ENCODE results near the gene PLEKHA4. TPM values are rescaled to one million over a fixed set of nuclear protein-coding genes. Genes with fewer than 3 reads are reported as not detected.

Gene PLEKHA4
- total RNA-seq, 2 experiments from 2014 or later, result 8.1 to 8.4 TPM

GRCh38 chr19:48795685-48796070 lies 72.7 kb downstream of the PLEKHA4 start:
- H3K9me3 ChIP-seq (ENCODE audit: low read length), result no peaks in the 10 kb centered on the region
- no peaks in the 10 kb centered on the region for H3K9me2 ChIP-seq (ENCODE audit: insufficient read depth, low read length)
- H3K4me1 ChIP-seq (ENCODE audit: insufficient read depth, low read length, poor library complexity, severe bottlenecking), result peaks cover 5% of the 10 kb centered on the region
- no peak for DNase-seq (ENCODE audit: low spot score)
- intact Hi-C loops (cut with micrococcal nuclease; ENCODE audit: unreplicated experiment), result loop anchor here (1.0 to 2.0 kb wide), 2 partner anchors 40 to 175 kb away; no protein-coding TSS in a partner anchor
- no peak for TF ChIP-seq EZH2phosphoT487 (IDR thresholded peaks at IDR 0.05; ENCODE audit: borderline replicate concordance, low read depth, low read length)
- TF ChIP-seq CTCF (conservative IDR thresholded peaks at IDR 0.05; ENCODE audit: low read length), result no peak
- H3K4me2 ChIP-seq (ENCODE audit: low read length), result no peak overlapping the region
- H2AFZ ChIP-seq (ENCODE audit: low read length), result no peak overlapping the region
- no TSS peak for BruUV-seq (replicated peaks)
- no peaks in the 10 kb centered on the region for H3K36me3 ChIP-seq (ENCODE audit: insufficient read depth, low read length)
- CTCF ChIA-PET (ENCODE audit: unreplicated experiment), result interaction anchor here (0.6 to 1.1 kb wide), 3 partner anchors 16 to 174 kb away, joined by 3 to 5 read pairs (median 4); no protein-coding TSS in a partner anchor
- no peak overlapping the region for H3K4me3 ChIP-seq (ENCODE audit: low read depth, low read length, poor library complexity, severe bottlenecking)
- POLR2A ChIA-PET, result interaction anchor here (0.5 to 1.5 kb wide), 2 partner anchors 41 to 92 kb away, joined by 5 to 6 read pairs; partner anchors contain the start of gene HSD17B14
- H3K79me2 ChIP-seq (ENCODE audit: insufficient read depth, low read depth, low read length), result no peaks in the 10 kb centered on the region
- no peak overlapping the region for H3K27ac ChIP-seq (ENCODE audit: low read depth, low read length, poor library complexity, severe bottlenecking)
- H4K20me1 ChIP-seq (ENCODE audit: insufficient read depth, low read length), result no peaks in the 10 kb centered on the region

GRCh38 chr19:48795055-48795684 lies 73.2 kb downstream of the PLEKHA4 start:
- H3K4me1 ChIP-seq (ENCODE audit: insufficient read depth, low read length, poor library complexity, severe bottlenecking), result peaks cover 5% of the 10 kb centered on the region
- H3K36me3 ChIP-seq (ENCODE audit: insufficient read depth, low read length), result no peaks in the 10 kb centered on the region
- BruUV-seq (replicated peaks), result no TSS peak
- TF ChIP-seq CTCF (conservative IDR thresholded peaks at IDR 0.05; ENCODE audit: low read length) (peak; percentile 99), EZH2phosphoT487 (IDR thresholded peaks at IDR 0.05; ENCODE audit: borderline replicate concordance, low read depth, low read length) (no peak)
- no peaks in the 10 kb centered on the region for H3K79me2 ChIP-seq (ENCODE audit: insufficient read depth, low read depth, low read length)
- H3K4me3 ChIP-seq (ENCODE audit: low read depth, low read length, poor library complexity, severe bottlenecking), result peak overlapping the region; percentile 68
- CTCF ChIA-PET (ENCODE audit: unreplicated experiment), result interaction anchor here (0.6 to 1.1 kb wide), 3 partner anchors 16 to 174 kb away, joined by 3 to 5 read pairs (median 4); no protein-coding TSS in a partner anchor
- H4K20me1 ChIP-seq (ENCODE audit: insufficient read depth, low read length), result no peaks in the 10 kb centered on the region
- no peaks in the 10 kb centered on the region for H3K9me3 ChIP-seq (ENCODE audit: low read length)
- peak; percentile 93 for DNase-seq (ENCODE audit: low spot score)
- peak overlapping the region; percentile 28; the same call in 1 of the 2 replicates for H2AFZ ChIP-seq (ENCODE audit: low read length)
- H3K27ac ChIP-seq (ENCODE audit: low read depth, low read length, poor library complexity, severe bottlenecking), result no peak overlapping the region
- H3K9me2 ChIP-seq (ENCODE audit: insufficient read depth, low read length), result no peaks in the 10 kb centered on the region
- H3K4me2 ChIP-seq (ENCODE audit: low read length), result peak overlapping the region; percentile 65
- intact Hi-C loops (cut with micrococcal nuclease; ENCODE audit: unreplicated experiment), result loop anchor here (1.0 to 2.0 kb wide), 2 partner anchors 40 to 176 kb away; no protein-coding TSS in a partner anchor
- POLR2A ChIA-PET, result interaction anchor here (0.5 to 1.5 kb wide), 3 partner anchors 41 to 236 kb away, joined by 3 to 6 read pairs (median 5); partner anchors contain the start of genes CGB2 and HSD17B14

DNA sequence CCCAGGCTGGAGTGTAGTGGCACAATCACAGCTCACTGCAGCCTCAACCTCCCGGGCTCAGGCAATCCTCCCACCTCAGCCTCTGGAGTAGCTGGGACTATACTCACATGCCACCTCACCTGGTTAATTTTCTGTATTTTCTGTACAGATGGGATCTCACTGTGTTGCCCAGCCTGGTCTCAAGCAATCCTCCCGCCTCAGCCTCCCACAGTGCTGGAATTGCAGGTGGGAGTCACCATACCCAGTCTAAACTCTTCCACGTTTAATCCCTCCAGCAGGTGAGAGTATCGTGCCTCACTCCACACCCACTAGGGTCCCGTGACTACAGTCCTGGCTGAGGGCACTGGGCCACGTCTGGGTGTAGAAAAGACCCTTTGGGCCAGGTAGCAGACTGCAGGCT lies 74.1 kb downstream of the PLEKHA4 start:
- no TSS peak for BruUV-seq (replicated peaks)
- no peak for TF ChIP-seq CTCF (conservative IDR thresholded peaks at IDR 0.05; ENCODE audit: low read length)
- no peak for TF ChIP-seq EZH2phosphoT487 (IDR thresholded peaks at IDR 0.05; ENCODE audit: borderline replicate concordance, low read depth, low read length)
- Histone ChIP-seq H3K4me1 (ENCODE audit: insufficient read depth, low read length, poor library complexity, severe bottlenecking) (peaks cover 5% of the 10 kb centered on the region), H2AFZ (ENCODE audit: low read length) (no peak overlapping the region), H3K9me2 (ENCODE audit: insufficient read depth, low read length) (no peaks in the 10 kb centered on the region), H3K79me2 (ENCODE audit: insufficient read depth, low read depth, low read length) (no peaks in the 10 kb centered on the region), H3K4me3 (ENCODE audit: low read depth, low read length, poor library complexity, severe bottlenecking) (no peak overlapping the region), H3K4me2 (ENCODE audit: low read length) (no peak overlapping the region), H4K20me1 (ENCODE audit: insufficient read depth, low read length) (no peaks in the 10 kb centered on the region), H3K9me3 (ENCODE audit: low read length) (no peaks in the 10 kb centered on the region), H3K36me3 (ENCODE audit: insufficient read depth, low read length) (no peaks in the 10 kb centered on the region), H3K27ac (ENCODE audit: low read depth, low read length, poor library complexity, severe bottlenecking) (no peak overlapping the region)
- intact Hi-C loops (cut with micrococcal nuclease; ENCODE audit: unreplicated experiment), result loop anchor here (2.0 kb wide), 1 partner anchor 177 kb away; no protein-coding TSS in a partner anchor
- POLR2A ChIA-PET, result no interaction called here
- CTCF ChIA-PET (ENCODE audit: unreplicated experiment), result no interaction called here
- no peak for DNase-seq (ENCODE audit: low spot score)

All from OCI-LY7 (cell line).